Osteoblast (primary cell): Measurements from ENCODE around the gene KIAA1755. TPM values are rescaled to one million over a fixed set of nuclear protein-coding genes. Genes with fewer than 3 reads are reported as not detected.

Experiments used
- DNase-seq: peaks from one replicate; pipeline ENCODE4 v3.0.0; 2011; ENCODE audit warnings: low spot score, mixed read lengths; ENCODE audit not compliant: insufficient read length; ENCODE audit errors: missing footprints
- H2AFZ ChIP-seq: 2 replicates; pipeline ENCODE4 v1.6.0; 2011; ENCODE audit warnings: mild to moderate bottlenecking, low read length
- H3K27ac ChIP-seq: 2 replicates; pipeline ENCODE4 v1.5.1; 2011; ENCODE audit warnings: mild to moderate bottlenecking, low read depth, low read length, moderate library complexity
- H3K27me3 ChIP-seq: 2 replicates; pipeline ENCODE4 v1.6.0; 2012; ENCODE audit warnings: mild to moderate bottlenecking, control low read depth, inconsistent platforms, low read length, moderate library complexity; ENCODE audit not compliant: insufficient read depth
- H3K36me3 ChIP-seq: 2 replicates; pipeline ENCODE4 v1.5.1; 2011; ENCODE audit warnings: mild to moderate bottlenecking, low read length, control low read depth, moderate library complexity; ENCODE audit not compliant: insufficient read depth
- H3K4me1 ChIP-seq: 2 replicates; pipeline ENCODE4 v1.5.1; 2011; ENCODE audit warnings: mild to moderate bottlenecking, low read length, control low read depth, moderate library complexity; ENCODE audit not compliant: insufficient read depth
- H3K4me2 ChIP-seq: 2 replicates; pipeline ENCODE4 v1.6.0; 2011; ENCODE audit warnings: mild to moderate bottlenecking, low read length; ENCODE audit not compliant: insufficient read depth
- H3K4me3 ChIP-seq: fragments of 200-600 bp; sonication (generic); 3 replicates; pipeline ENCODE4 v1.5.1; 2012; ENCODE audit warnings: mild to moderate bottlenecking, low read length, inconsistent platforms; ENCODE audit not compliant: insufficient read depth
- H3K79me2 ChIP-seq: 2 replicates; pipeline ENCODE4 v1.6.0; 2012; ENCODE audit warnings: mild to moderate bottlenecking, low read length, control low read depth, inconsistent platforms; ENCODE audit not compliant: insufficient read depth
- H3K9me3 ChIP-seq: 2 replicates; pipeline ENCODE4 v1.5.1; 2011; ENCODE audit warnings: low read depth, low read length, control low read depth
- H4K20me1 ChIP-seq: 2 replicates; pipeline ENCODE4 v1.6.0; 2012; ENCODE audit warnings: mild to moderate bottlenecking, low read length, control low read depth; ENCODE audit not compliant: insufficient read depth
- CTCF ChIP-seq: IDR thresholded peaks from 2 replicates; pipeline ENCODE4 v1.5.1; 2011; ENCODE audit warnings: mild to moderate bottlenecking, low read depth, low read length, moderate library complexity; ENCODE audit errors: extremely low read depth
- total RNA-seq: library from RNA; depleted of rRNA; stranded (reverse); fragments of >200 nt; gene quantifications from 2 replicates; pipeline ENCODE4 v1.2.3, GENCODE V29; 2012

KIAA1755 gene
- total RNA-seq, 1 donor, result 2.5 TPM

- no peaks in the 10 kb centered on the region for H3K9me3 ChIP-seq
- H2AFZ ChIP-seq, result no peak overlapping the region
- H3K4me1 ChIP-seq, result peaks cover 34% of the 10 kb centered on the region
- H3K4me3 ChIP-seq, result no peak overlapping the region
- no peak for TF ChIP-seq CTCF
- H3K27ac ChIP-seq, result no peak overlapping the region
- H3K36me3 ChIP-seq, result no peaks in the 10 kb centered on the region
- no peaks in the 10 kb centered on the region for H4K20me1 ChIP-seq
- H3K79me2 ChIP-seq, result no peaks in the 10 kb centered on the region
- H3K4me2 ChIP-seq, result no peak overlapping the region
- DNase-seq, result no peak
- no peaks in the 10 kb centered on the region for H3K27me3 ChIP-seq
These were observed 8.5 kb upstream of the KIAA1755 start for GRCh38 chr20:38269040-38269439.

DNA sequence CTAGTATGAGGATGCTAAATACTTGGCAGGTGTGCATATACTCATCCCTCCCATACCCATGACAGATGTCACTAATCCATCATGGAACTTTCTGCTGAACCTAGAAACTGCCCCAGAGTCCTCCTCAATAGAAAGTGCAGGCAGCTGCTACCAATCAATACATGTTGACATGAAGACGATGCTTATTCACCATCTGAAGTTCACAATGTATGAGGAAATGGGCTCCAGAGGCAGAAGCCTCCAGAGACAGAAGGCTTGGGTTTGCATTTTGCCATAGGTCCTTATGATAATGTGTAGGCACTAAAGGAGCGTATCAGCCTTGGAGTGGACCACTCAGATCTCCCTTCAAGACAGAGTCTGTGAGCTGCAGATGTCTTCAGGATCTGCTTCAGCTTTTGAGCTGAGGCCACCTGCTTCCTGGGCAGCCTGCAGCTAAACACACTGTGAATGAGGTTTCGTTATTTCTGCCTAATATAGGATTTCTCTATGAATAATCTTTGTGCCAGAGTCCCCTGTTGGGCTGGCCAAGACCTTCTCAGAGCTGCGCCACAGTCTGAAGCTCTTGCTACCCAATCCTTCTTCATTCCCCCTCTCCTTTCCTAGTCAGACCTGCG lies 7.5 kb upstream of the KIAA1755 start:
- no peak overlapping the region for H2AFZ ChIP-seq
- H3K79me2 ChIP-seq, result no peaks in the 10 kb centered on the region
- no peaks in the 10 kb centered on the region for H3K9me3 ChIP-seq
- no peak overlapping the region for H3K4me3 ChIP-seq
- no peaks in the 10 kb centered on the region for H4K20me1 ChIP-seq
- no peak for DNase-seq
- no peaks in the 10 kb centered on the region for H3K27me3 ChIP-seq
- H3K4me2 ChIP-seq, result no peak overlapping the region
- TF ChIP-seq CTCF, result no peak
- peaks cover 29% of the 10 kb centered on the region for H3K4me1 ChIP-seq
- no peak overlapping the region for H3K27ac ChIP-seq
- no peaks in the 10 kb centered on the region for H3K36me3 ChIP-seq

DNA sequence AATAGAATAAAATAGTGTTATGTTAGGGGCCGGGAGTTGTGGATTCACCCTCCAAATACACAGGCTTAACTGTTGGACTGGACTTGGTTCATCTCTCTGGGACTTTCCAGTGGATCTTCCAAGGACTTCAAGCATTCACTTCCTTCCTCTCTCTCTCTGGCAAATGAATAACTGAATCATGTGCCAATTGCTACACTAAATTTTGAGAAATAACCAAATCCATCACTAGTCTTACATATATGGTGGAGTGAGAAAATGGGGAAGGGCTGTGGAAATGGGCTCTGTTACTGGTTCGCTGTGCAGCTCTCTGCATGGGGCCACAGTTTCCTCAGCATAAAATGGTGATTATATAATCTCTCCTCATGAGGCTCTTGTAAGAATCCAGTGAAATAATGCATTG lies 6.8 kb upstream of the KIAA1755 start:
- H4K20me1 ChIP-seq, result no peaks in the 10 kb centered on the region
- no peak for DNase-seq

GRCh38 chr20:38266426-38266825 lies 5.9 kb upstream of the KIAA1755 start:
- H2AFZ ChIP-seq, result no peak overlapping the region
- H3K79me2 ChIP-seq, result no peaks in the 10 kb centered on the region
- no peaks in the 10 kb centered on the region for H4K20me1 ChIP-seq
- H3K9me3 ChIP-seq, result no peaks in the 10 kb centered on the region
- H3K36me3 ChIP-seq, result no peaks in the 10 kb centered on the region
- no peak for TF ChIP-seq CTCF
- DNase-seq, result no peak
- peaks cover 13% of the 10 kb centered on the region for H3K4me1 ChIP-seq
- H3K27ac ChIP-seq, result no peak overlapping the region
- no peaks in the 10 kb centered on the region for H3K27me3 ChIP-seq
- no peak overlapping the region for H3K4me2 ChIP-seq
- H3K4me3 ChIP-seq, result no peak overlapping the region

More for the DNA sequence above, 6.8 kb upstream of the KIAA1755 start:
- Histone ChIP-seq H3K36me3 (no peaks in the 10 kb centered on the region), H3K4me3 (no peak overlapping the region), H3K27me3 (no peaks in the 10 kb centered on the region), H3K9me3 (no peaks in the 10 kb centered on the region), H3K27ac (no peak overlapping the region), H3K79me2 (no peaks in the 10 kb centered on the region), H3K4me1 (peaks cover 21% of the 10 kb centered on the region), H2AFZ (no peak overlapping the region), H3K4me2 (no peak overlapping the region)
- TF ChIP-seq CTCF, result no peak
